Measurements from ENCODE around the gene RAB9B.

Gene RAB9B

DNA sequence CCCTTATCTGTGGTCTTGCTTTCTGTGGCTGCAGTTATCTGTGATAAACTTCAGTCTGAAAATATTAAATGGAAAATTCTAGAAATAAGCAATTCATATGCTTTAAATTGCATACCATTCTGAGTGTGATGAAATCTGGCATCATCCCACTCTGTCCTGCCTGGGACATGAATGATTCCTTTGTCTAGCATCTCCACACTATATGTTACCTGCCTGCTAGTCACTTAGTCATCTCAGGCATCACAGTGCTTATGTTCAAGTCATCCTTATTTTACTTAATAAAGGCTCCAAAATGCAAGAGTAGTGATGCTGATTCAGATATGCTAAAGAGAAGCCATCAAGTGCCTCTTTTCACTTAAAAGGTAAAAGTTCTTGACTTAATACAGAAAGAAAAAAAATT is 14.3 kb upstream of the RAB9B start:
- Histone ChIP-seq H2AFZ (no peak overlapping the region), H3K9ac (no peak overlapping the region), H3K79me2 (no peaks in the 10 kb centered on the region), H3K36me3 (ENCODE audit: control insufficient read depth, insufficient read depth, low read length) (no peaks in the 10 kb centered on the region), H3K4me2 (ENCODE audit: low read length) (no peak overlapping the region), H3K9me3 (ENCODE audit: control insufficient read depth, low read length) (no peaks in the 10 kb centered on the region), H3K27ac (no peak overlapping the region), H3K4me3 (ENCODE audit: low read depth, low read length) (no peak overlapping the region), H3K4me1 (no peaks in the 10 kb centered on the region), H3K27me3 (ENCODE audit: control insufficient read depth, insufficient read depth, low read length) (no peaks in the 10 kb centered on the region)
- no peak for TF ChIP-seq CTCF (IDR thresholded peaks at IDR 0.05)

- H3K79me2 ChIP-seq: no peaks in the 10 kb centered on the region
- H3K4me2 ChIP-seq (ENCODE audit: low read length): peak overlapping the region; percentile 38
- H3K27me3 ChIP-seq (ENCODE audit: control insufficient read depth, insufficient read depth, low read length): no peaks in the 10 kb centered on the region
- H3K9ac ChIP-seq: no peak overlapping the region
- H2AFZ ChIP-seq: no peak overlapping the region
- peak overlapping the region; percentile 27 for H3K4me3 ChIP-seq (ENCODE audit: low read depth, low read length)
- peak; percentile 49 for TF ChIP-seq CTCF (IDR thresholded peaks at IDR 0.05)
- H3K4me1 ChIP-seq: no peaks in the 10 kb centered on the region
- no peaks in the 10 kb centered on the region for H3K36me3 ChIP-seq (ENCODE audit: control insufficient read depth, insufficient read depth, low read length)
- no peaks in the 10 kb centered on the region for H3K9me3 ChIP-seq (ENCODE audit: control insufficient read depth, low read length)
- no peak overlapping the region for H3K27ac ChIP-seq
Measured at GRCh38 chrX:103845165-103845653, 13.2 kb upstream of the RAB9B start.

GRCh38 chrX:103839404-103839803 is 7.3 kb upstream of the RAB9B start:
- H3K4me2 ChIP-seq (ENCODE audit: low read length): no peak overlapping the region
- H3K4me3 ChIP-seq (ENCODE audit: low read depth, low read length): no peak overlapping the region
- no peak overlapping the region for H2AFZ ChIP-seq
- H3K27me3 ChIP-seq (ENCODE audit: control insufficient read depth, insufficient read depth, low read length): no peaks in the 10 kb centered on the region
- no peaks in the 10 kb centered on the region for H3K79me2 ChIP-seq
- no peaks in the 10 kb centered on the region for H3K36me3 ChIP-seq (ENCODE audit: control insufficient read depth, insufficient read depth, low read length)
- TF ChIP-seq CTCF (IDR thresholded peaks at IDR 0.05): no peak
- no peak overlapping the region for H3K27ac ChIP-seq
- H3K4me1 ChIP-seq: no peaks in the 10 kb centered on the region
- no peaks in the 10 kb centered on the region for H3K9me3 ChIP-seq (ENCODE audit: control insufficient read depth, low read length)
- H3K9ac ChIP-seq: no peak overlapping the region

DNA sequence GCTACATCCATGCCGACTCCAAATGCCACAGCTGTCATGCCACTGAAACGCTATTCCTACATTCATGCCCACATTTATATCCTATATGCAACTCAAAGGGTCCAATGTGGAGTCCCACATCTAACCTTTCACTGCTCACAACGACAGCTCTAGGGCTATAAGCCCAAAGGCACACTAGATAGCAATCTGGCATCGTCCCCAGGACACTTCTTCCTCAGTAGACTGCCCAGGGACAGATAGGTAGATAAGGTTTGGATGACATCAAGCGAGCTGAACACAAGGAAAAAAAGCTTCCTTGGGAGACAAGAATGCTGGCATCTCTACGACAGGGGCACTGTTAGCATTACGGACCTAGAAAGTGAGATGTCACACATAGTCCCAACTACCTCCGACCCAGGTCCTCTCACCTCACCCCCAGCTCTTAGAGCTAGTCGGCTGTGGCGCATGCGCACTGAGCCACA is 685 bp downstream of the RAB9B start:
- peak overlapping the region; percentile 62 for H3K4me2 ChIP-seq (ENCODE audit: low read length)
- peak overlapping the region; percentile 67 for H3K4me3 ChIP-seq (ENCODE audit: low read depth, low read length)
- H2AFZ ChIP-seq: peak overlapping the region; percentile 91
- H3K36me3 ChIP-seq (ENCODE audit: control insufficient read depth, insufficient read depth, low read length): no peaks in the 10 kb centered on the region
- H3K4me1 ChIP-seq: no peaks in the 10 kb centered on the region
- no peak for TF ChIP-seq CTCF (IDR thresholded peaks at IDR 0.05)
- H3K27me3 ChIP-seq (ENCODE audit: control insufficient read depth, insufficient read depth, low read length): no peaks in the 10 kb centered on the region
- H3K27ac ChIP-seq: peak overlapping the region; percentile 79
- H3K9ac ChIP-seq: no peak overlapping the region
- H3K79me2 ChIP-seq: no peaks in the 10 kb centered on the region
- H3K9me3 ChIP-seq (ENCODE audit: control insufficient read depth, low read length): no peaks in the 10 kb centered on the region

GRCh38 chrX:103830848-103831247 is 1.2 kb downstream of the RAB9B start:
- Histone ChIP-seq H3K79me2 (no peaks in the 10 kb centered on the region), H3K36me3 (ENCODE audit: control insufficient read depth, insufficient read depth, low read length) (no peaks in the 10 kb centered on the region), H3K4me2 (ENCODE audit: low read length) (no peak overlapping the region), H3K27me3 (ENCODE audit: control insufficient read depth, insufficient read depth, low read length) (no peaks in the 10 kb centered on the region), H2AFZ (no peak overlapping the region), H3K9ac (no peak overlapping the region), H3K4me1 (no peaks in the 10 kb centered on the region), H3K27ac (no peak overlapping the region), H3K4me3 (ENCODE audit: low read depth, low read length) (no peak overlapping the region), H3K9me3 (ENCODE audit: control insufficient read depth, low read length) (no peaks in the 10 kb centered on the region)
- no peak for TF ChIP-seq CTCF (IDR thresholded peaks at IDR 0.05)

All from parathyroid adenoma (tissue), 2 donors.